KBM-7 (cell line): ENCODE results near the gene SRSF11.

Experiments used
- DNase-seq: peaks from one replicate; pipeline ENCODE4 v3.0.0-alpha.2; 2015
- in situ Hi-C: fragments of 300-500 bp; cut with MboI; formaldehyde crosslinking; loops from 2 replicates; pipeline ENCODE4 v1.14.3; 2020; ENCODE audit warnings: low sequenced_read_pairs, low pct_unique_long_range_greater_than_20kb, mixed read lengths

Gene SRSF11

GRCh38 chr1:70290218-70290617 lies 69.0 kb downstream of the SRSF11 start:
- DNase-seq = no peak
- in situ Hi-C loops = no loop called here

- DNase-seq = no peak
- in situ Hi-C loops = no loop called here
Observed at GRCh38 chr1:70293186-70293843, 72.1 kb downstream of the SRSF11 start.

GRCh38 chr1:70295749-70296148 lies 74.6 kb downstream of the SRSF11 start:
- DNase-seq = no peak
- in situ Hi-C loops = no loop called here

- in situ Hi-C loops = no loop called here
- no peak for DNase-seq
Observed at GRCh38 chr1:70299472-70299871, 78.3 kb downstream of the SRSF11 start.
